ENCODE data around the gene COL23A1. TPM values are rescaled to one million over a fixed set of nuclear protein-coding genes. Genes with fewer than 3 reads are reported as not detected.
A peak's percentile ranks its signal among the peaks of the same experiment; 100 is the strongest.

COL23A1 gene
- total and polyA plus RNA-seq, 2 of the 8 experiments (the other 6 are each of a cell fraction or from before 2014, with no cell fraction given) = 3.1 to 4.7 TPM

- H3K23ac ChIP-seq (ENCODE audit: insufficient read length) = no peak overlapping the region
- no peaks in the 10 kb centered on the region for H4K20me1 ChIP-seq (replicated peaks in 1 of 2; ENCODE audit: control insufficient read depth in 1 of 2, insufficient read depth in 2 of 2, low read length in 2 of 2)
- H3K79me2 ChIP-seq (ENCODE audit: control insufficient read depth in 1 of 2, insufficient read depth in 2 of 2, low read length in 2 of 2) = no peaks in the 10 kb centered on the region
- no peak overlapping the region for H3K14ac ChIP-seq (ENCODE audit: insufficient read length)
- no peak overlapping the region for H3K4ac ChIP-seq (replicated peaks; ENCODE audit: insufficient read length, low read depth, low read length)
- H3K9me3 ChIP-seq (ENCODE audit: insufficient read depth in 2 of 2, low read depth in 1 of 2, low read length in 1 of 2) = peaks cover 0 to 4% of the 10 kb centered on the region in 2 experiments; a peak in 1 of 4 replicates
- ChIA-PET POLR2A (ENCODE audit: partially characterized antibody) (no interaction called here), CTCF (ENCODE audit: partially characterized antibody) (interaction anchor here (0.8 to 10.0 kb wide), 18 partner anchors 10 to 339 kb away, joined by 3 to 131 read pairs (median 4); partner anchors contain the start of gene COL23A1)
- no peaks in the 10 kb centered on the region for H3K4me1 ChIP-seq (replicated peaks in 1 of 4; ENCODE audit: control insufficient read depth in 3 of 4, insufficient read depth in 4 of 4, low read length in 3 of 4)
- H2BK15ac ChIP-seq (ENCODE audit: low read length) = no peak overlapping the region
- no peak overlapping the region for H4K5ac ChIP-seq (ENCODE audit: insufficient read length, low read depth, low read length)
- no peak overlapping the region for H2AK5ac ChIP-seq (ENCODE audit: low read depth, low read length)
- no peak overlapping the region for H2AFZ ChIP-seq (ENCODE audit: low read length)
- peak overlapping the region; percentile 40; the same call in 1 of the 2 replicates for H4K8ac ChIP-seq (ENCODE audit: extremely low read depth, insufficient read depth, low read length)
- DNase-seq (ENCODE audit: low read depth in 1 of 2, low spot score in 2 of 2) (no peak), FAIRE-seq (no peak)
- H2BK20ac ChIP-seq (ENCODE audit: low read length) = no peak overlapping the region
- no peak overlapping the region for H2BK12ac ChIP-seq (ENCODE audit: low read depth, low read length)
- H2BK120ac ChIP-seq (replicated peaks; ENCODE audit: low read depth, low read length) = no peak overlapping the region
- WGBS, 2 experiments (ENCODE audit: extremely low coverage in 1 of 2, insufficient coverage in 1 of 2, insufficient read length in 1 of 2, insufficient replicate concordance in 2 of 2, low coverage in 1 of 2, low lambda C conversion rate in 2 of 2, missing lambda C conversion rate in 1 of 2) = 85 to 100% methylated on average over 1 to 19 of the region's 19 CpGs
- no peaks in the 10 kb centered on the region; a peak in 1 of 7 replicates for H3K27me3 ChIP-seq (replicated peaks in 1 of 4; ENCODE audit: control insufficient read depth in 3 of 4, extremely low read depth in 1 of 4, insufficient read depth in 3 of 4, low read length in 3 of 4)
- H3K18ac ChIP-seq (ENCODE audit: extremely low read depth, low read length) = no peak overlapping the region
- no peak overlapping the region for H4K91ac ChIP-seq (replicated peaks; ENCODE audit: insufficient read length, low read length)
- no peaks in the 10 kb centered on the region for H3K36me3 ChIP-seq (ENCODE audit: control insufficient read depth in 2 of 4, insufficient read depth in 4 of 4, low read length in 3 of 4)
- no peak overlapping the region for H3K9ac ChIP-seq (replicated peaks in 1 of 4; ENCODE audit: extremely low read depth in 1 of 4, low read depth in 3 of 4, low read length in 3 of 4)
- no peak overlapping the region for H3K27ac ChIP-seq (ENCODE audit: low read depth, low read length)
- H3K4me2 ChIP-seq (ENCODE audit: insufficient read depth in 1 of 2, low read depth in 2 of 2, low read length in 2 of 2) = no peak overlapping the region
- H3K79me1 ChIP-seq (ENCODE audit: low read depth, low read length) = no peaks in the 10 kb centered on the region
- no peak overlapping the region for H3K56ac ChIP-seq (replicated peaks; ENCODE audit: insufficient read length, low read depth, low read length)
- no peaks in the 10 kb centered on the region for H3K23me2 ChIP-seq (ENCODE audit: low read depth, low read length)
- H2BK5ac ChIP-seq (ENCODE audit: low read depth, low read length) = no peak overlapping the region
- no peak overlapping the region for H3K4me3 ChIP-seq (ENCODE audit: extremely low read depth in 1 of 4, insufficient read depth in 2 of 4, low read depth in 3 of 4, low read length in 4 of 4)
- TF ChIP-seq ATF2 (IDR thresholded peaks at IDR 0.05; ENCODE audit: low read length) = no peak
- no peak for TF ChIP-seq CHD2 (IDR thresholded peaks at IDR 0.05; ENCODE audit: low read length)
- TF ChIP-seq KDM1A (IDR thresholded peaks at IDR 0.05; ENCODE audit: borderline replicate concordance, low read length) = no peak
These were observed 304.6 kb downstream of the COL23A1 start for GRCh38 chr5:178285399-178286225.

All from H1 (cell line).